ENCODE measurements around the gene FAXDC2. TPM values are rescaled to one million over a fixed set of nuclear protein-coding genes. Genes with fewer than 3 reads are reported as not detected.
A peak's percentile ranks its signal among the peaks of the same experiment; 100 is the strongest.

Gene FAXDC2
- total and polyA plus RNA-seq, 2 of the 13 experiments (the other 11 are each of a cell fraction or from before 2014, with no cell fraction given), result 4.7 to 58.8 TPM

DNA sequence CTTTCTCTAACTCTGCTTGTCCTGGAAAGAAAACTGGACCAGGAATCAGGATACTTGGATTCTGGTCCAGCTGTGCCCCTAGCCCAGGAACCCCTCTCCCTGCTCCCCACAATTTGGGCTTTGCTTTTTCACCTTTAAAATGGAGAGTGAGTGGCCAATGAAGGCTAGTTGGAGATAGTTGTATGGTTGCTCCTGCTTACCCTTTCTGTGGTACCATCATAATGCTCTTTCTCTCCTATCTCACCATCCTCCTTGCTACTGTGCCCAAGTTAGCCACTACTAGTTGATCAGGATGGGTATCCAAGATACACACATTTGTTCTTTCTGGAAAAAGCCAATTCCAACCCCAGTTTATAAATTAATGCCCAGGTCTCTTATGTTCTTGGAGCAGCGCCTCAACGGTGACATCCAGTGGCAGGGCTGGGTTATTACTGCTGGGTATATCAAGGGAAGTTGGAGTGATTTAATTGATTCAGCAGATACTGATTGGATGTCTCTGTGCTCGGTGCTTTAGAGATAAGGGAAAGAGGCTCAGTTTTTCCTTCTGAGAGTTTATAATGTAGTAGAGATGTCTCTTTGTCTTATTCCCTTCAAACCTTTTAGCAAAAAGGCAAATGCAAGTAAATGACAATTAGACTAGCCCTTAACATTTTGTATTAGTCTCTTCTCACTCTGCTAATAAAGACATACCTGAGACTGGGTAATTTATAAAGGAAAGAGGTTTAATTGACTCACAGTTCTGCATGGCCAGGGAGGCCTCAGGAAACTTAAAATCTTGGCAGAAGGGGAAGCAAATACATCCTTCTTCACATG lies 38.5 kb downstream of the FAXDC2 start (continued):
- TF ChIP-seq ARID4A (CRISPR knock-in tag; IDR thresholded peaks at IDR 0.05; ENCODE audit: borderline replicate concordance) (0 out of 2 replicates have a peak, but pooled peaks have one; percentile 15), STAG1 (CRISPR knock-in tag; IDR thresholded peaks at IDR 0.05) (peak; percentile 82), TBP (CRISPR knock-in tag; IDR thresholded peaks at IDR 0.05) (no peak), ZBTB44 (CRISPR knock-in tag; IDR thresholded peaks at IDR 0.05) (no peak)

DNA sequence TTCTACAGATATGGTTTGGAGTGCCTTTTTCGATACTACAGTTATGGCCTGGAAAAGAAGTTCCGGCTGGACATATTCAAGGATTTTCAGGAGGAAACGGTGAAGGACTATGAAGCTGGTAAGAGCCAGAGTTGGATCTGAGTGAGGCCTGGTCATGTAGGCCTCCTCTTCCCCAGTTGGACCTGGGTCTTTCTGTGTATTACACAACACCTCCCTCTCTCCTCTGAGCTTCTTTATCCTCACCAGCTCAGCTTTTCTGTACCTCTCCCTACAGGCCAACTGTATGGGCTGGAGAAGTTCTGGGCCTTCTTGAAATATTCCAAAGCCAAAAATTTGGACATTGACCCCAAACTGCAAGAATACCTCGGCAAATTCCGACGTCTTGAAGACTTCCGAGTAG lies 39.2 kb downstream of the FAXDC2 start:
- 89% methylated on average over 7 of the region's 7 CpGs for WGBS (ENCODE audit: low lambda C conversion rate)
- TF ChIP-seq HOXD1 (CRISPR knock-in tag; IDR thresholded peaks at IDR 0.05) (no peak), CEBPB (IDR thresholded peaks at IDR 0.05; ENCODE audit: borderline replicate concordance, low read depth, low read length) (peak; percentile 63), CEBPG (CRISPR knock-in tag; IDR thresholded peaks at IDR 0.05) (peak; percentile 51), ZFX (CRISPR knock-in tag; IDR thresholded peaks at IDR 0.05; ENCODE audit: low read depth) (0 out of 2 replicates have a peak, but pooled peaks have one; percentile 38)
- ATAC-seq, result peak; percentile 45
- Histone ChIP-seq H3K36me3 (replicated peaks in 1 of 2; ENCODE audit: control insufficient read depth in 1 of 2, insufficient read depth in 2 of 2, low read length in 2 of 2) (peaks cover 35 to 76% of the 10 kb centered on the region in 2 experiments), H3K27me3 (ENCODE audit: control insufficient read depth in 1 of 2, insufficient read depth in 2 of 2, low read length in 2 of 2) (no peaks in the 10 kb centered on the region), H3K27ac (ENCODE audit: extremely low read length, insufficient read depth, low read length) (no peak overlapping the region), H3K4me2 (ENCODE audit: low read depth, low read length) (no peak overlapping the region), H3K9me3 (ENCODE audit: low read length) (no peaks in the 10 kb centered on the region), H2AFZ (ENCODE audit: low read length) (no peak overlapping the region), H3K4me1 (ENCODE audit: insufficient read depth, low read length) (peaks cover 14% of the 10 kb centered on the region), H4K20me1 (ENCODE audit: insufficient read depth, low read length) (peaks cover 5% of the 10 kb centered on the region; the same call in 1 of the 2 replicates), H3K79me2 (ENCODE audit: insufficient read depth, low read length) (no peaks in the 10 kb centered on the region), H3K9ac (ENCODE audit: insufficient read depth, low read depth, low read length) (no peak overlapping the region), H3K4me3 (replicated peaks in 1 of 3; ENCODE audit: insufficient read depth in 1 of 3, low read depth in 2 of 3, low read length in 3 of 3) (no peak overlapping the region)
- in situ Hi-C loops (cut with HindIII; ENCODE audit: extremely low pct_ligation_motif_present, low pct_unique_long_range_greater_than_20kb), result loop anchor here (5.0 kb wide), 1 partner anchor 164 kb away; no protein-coding TSS in a partner anchor
- ChIA-PET POLR2A (interaction anchor here (0.7 kb wide), 1 partner anchor 23 kb away, joined by 3 read pairs; no protein-coding TSS in a partner anchor), CTCF (ENCODE audit: low intra/inter-chr PET ratio, low total read pairs) (interaction anchor here (1.9 kb wide), 1 partner anchor 160 kb away, joined by 29 read pairs; no protein-coding TSS in a partner anchor)
- no peak for FAIRE-seq
- intact Hi-C loops (cut with micrococcal nuclease; ENCODE audit: unreplicated experiment), result no loop called here
- no peak for DNase-seq (ENCODE audit: low spot score)
- BruUV-seq (replicated peaks), result no TSS peak

All from HepG2 (cell line).